HG03378 (cell line): ENCODE data around the gene PDE4A.
A peak's percentile ranks its signal among the peaks of the same experiment; 100 is the strongest.
"Not testable (repeated sequence)": the region's sequence is repeated elsewhere in the genome, so short reads cannot be mapped to it uniquely, and the experiment has no call there.

ENCODE experiments used
- ATAC-seq: cut with Tn5 transposase; IDR thresholded peaks from one replicate; pipeline ENCODE4 v1.9.1; 2021; ENCODE audit warnings: mild to moderate bottlenecking, moderate library complexity; ENCODE audit not compliant: unreplicated experiment

PDE4A gene

GRCh38 chr19:10420444-10421239, at the start of gene PDE4A:
Gene PDE4A (plus strand): TSS chr19:10420538. CDS start chr19:10420765, 227 bp downstream.
- no peak for ATAC-seq

DNA sequence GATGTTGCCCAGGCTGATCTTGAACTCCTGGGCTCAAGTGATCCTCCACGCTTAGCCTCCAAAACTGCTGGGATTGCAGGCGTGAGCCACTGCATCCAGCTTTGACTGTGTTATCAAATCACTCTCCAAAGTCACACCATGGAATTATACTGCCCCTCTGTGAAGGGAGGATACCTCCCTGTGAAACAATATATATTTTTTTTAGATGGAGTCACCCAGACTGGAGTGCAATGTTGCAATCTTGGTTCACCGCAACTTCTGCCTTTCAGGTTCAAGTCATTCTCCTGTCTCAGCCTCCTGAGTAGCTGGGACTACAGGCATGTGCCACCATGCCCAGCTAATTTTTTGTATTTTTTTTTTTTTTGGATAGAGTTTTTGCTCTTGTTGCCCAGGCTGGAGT, 47.6 kb upstream of the PDE4A start:
- no peak for ATAC-seq

DNA sequence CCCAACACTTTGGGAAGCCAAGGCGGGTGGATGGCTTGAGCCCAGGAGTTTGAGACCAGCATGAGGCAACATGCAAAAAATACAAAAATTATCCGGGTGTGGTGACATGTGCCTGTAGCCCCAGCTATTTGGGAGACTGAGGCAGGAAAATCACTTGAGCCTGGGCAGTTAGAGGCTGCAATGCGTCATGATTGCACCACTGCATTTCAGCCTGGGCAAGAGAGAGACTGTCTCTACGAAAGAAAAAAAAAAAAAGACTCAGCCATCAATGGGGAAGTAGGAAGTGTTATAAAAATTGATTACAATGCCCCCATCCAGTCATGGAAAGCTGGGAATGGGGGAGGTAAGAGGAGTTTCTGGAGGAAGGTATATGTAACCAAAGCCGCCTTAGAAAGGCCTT, 45.4 kb upstream of the PDE4A start:
- ATAC-seq, result no peak

GRCh38 chr19:10377140-10377640, 43.1 kb upstream of the PDE4A start:
- not testable (repeated sequence) for ATAC-seq

GRCh38 chr19:10378124-10378523, 42.2 kb upstream of the PDE4A start:
- no peak for ATAC-seq

- no peak for ATAC-seq
Observed at GRCh38 chr19:10379880-10380312, 40.4 kb upstream of the PDE4A start.

- ATAC-seq, result peak; percentile 80
Observed at GRCh38 chr19:10380313-10381102, 39.8 kb upstream of the PDE4A start, which contains the start of gene TYK2. Gene TYK2 (minus strand): TSS chr19:10380572. CDS start chr19:10378406, 2,166 bp downstream.

GRCh38 chr19:10383223-10383499, 37.2 kb upstream of the PDE4A start:
- not testable (repeated sequence) for ATAC-seq

DNA sequence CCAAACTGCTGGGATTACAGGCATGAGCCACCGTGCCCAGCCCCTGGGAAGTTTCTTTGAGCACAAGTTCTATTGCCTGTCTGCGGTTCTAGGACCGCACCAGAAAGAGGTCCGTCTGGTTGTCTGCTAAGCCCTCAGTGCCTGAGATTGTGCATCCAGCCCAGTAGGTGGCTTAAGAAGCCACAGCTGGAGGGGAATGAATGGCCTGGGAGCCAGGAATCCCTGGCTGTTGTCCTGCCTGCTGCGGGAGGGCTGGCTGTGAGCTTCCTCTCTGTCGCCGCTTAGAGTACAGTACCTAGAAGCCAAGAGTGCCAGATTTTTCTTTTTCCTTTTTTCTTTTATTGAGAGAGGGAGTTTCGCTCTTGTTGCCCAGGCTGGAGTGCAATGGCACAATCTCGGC, 35.8 kb upstream of the PDE4A start:
- ATAC-seq, result no peak

- no peak for ATAC-seq
Observed at GRCh38 chr19:10388957-10389356, 31.4 kb upstream of the PDE4A start.

DNA sequence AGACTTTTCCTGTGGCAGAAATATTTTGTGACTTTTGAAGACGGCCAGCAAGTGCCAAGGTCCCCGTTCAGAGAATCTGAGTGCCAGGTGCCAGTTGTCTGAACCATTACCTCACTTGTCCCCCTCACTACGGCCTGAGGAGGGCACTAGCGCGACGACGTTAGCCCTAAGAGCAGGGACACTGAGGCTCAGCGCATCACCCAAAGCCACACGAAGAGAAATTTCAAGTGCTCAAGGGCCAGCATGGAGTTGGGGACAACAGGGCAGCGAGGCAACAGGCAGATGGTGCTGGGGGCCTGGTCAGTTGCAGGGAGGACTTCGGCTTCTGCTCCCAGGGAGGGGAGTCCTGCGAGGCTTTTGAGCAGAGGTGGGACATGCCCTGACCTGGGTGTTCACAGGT, 30.5 kb upstream of the PDE4A start:
- ATAC-seq, result no peak

DNA sequence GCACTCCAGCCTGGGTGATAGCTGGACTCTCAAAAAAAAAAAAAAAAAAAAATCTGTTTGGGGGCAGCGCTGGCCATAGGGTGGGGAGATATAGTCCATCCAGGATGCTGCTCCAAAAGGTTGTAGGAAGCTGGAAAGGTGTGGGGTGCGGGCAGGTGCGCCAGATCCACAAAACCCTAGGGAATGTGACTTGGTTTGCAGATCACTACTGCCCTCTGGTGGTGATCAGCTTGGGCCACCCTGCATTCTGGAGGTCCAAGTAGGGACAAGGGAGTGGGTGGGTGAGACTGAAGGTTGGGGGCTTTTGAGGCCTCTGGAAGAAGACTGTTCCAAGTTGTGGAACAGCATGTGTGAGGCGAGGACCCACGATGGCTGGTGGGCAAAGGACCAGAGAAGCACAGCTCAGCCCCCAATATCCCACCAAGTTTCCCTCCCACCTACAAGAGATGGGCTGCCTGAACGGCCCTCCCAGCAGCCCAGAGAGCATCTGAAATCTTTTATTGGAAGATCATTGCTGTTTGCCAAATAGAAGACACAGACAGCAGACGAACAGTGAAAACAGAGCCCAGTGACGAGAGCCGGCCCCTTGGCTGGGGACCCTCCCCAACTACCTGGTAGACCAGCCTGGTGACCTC, 29.6 kb upstream of the PDE4A start:
- ATAC-seq, result no peak

DNA sequence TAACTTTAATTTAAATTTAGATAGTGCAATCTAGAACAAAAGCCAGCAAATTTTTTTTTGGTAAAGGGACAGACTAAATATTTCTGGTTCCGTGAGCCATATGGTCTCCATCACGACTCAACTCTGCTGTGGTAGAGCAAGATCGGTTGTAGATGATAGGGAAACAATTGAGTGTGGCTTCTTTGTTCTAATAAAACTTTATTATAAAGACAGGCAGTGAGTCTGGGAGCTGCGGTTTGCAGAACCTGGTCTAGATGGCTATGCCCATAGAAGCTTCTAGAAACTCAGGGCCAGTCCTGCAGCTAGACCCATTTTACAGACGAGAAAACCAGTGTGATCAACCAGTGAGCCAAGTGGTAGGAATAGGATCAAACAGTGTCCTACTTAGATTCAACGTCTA, 28.2 kb upstream of the PDE4A start:
- no peak for ATAC-seq

- ATAC-seq, result no peak
Observed at GRCh38 chr19:10393137-10393536, 27.2 kb upstream of the PDE4A start.

DNA sequence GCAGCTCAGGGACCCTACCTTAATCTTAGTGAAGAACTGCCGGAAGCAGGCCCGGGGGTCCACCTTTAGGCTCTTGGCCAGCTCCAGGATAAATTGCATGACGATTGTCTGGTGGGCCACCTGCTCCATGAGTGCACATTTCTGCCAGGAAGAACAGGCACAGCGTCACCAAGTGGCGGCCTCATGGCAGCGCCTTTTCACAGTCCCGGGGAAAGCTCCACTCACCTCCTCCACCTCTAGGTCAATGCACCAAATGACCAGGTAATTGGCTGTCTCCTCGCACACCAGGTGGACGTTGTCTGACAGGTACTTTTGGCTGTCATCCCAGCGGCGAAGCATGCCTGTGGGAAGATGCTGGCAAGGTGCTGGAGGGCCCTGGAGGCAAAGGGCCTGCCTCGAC, 25.3 kb upstream of the PDE4A start:
- ATAC-seq, result no peak

- no peak for ATAC-seq
Observed at GRCh38 chr19:10395436-10395835, 24.9 kb upstream of the PDE4A start.

DNA sequence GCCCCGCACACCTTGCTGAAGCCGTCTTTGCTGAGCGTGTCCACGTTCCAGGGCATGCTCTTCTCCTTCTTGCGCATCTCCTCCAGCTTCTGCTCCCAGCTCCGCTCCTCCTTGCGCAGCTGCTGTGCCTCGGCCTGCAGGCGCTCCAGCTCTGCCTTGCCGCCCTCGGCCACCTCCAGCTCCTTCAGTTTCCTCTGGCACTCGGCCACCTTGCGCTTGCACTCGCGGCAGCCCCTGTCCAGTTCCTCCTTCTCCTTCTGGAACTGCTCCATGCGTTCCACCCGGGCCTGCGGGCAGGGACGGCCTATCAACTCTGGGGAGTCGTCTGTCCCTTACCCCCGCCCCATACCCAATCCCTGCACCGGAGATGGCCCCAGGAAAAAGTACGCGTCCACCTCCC, 24.4 kb upstream of the PDE4A start:
- no peak for ATAC-seq

DNA sequence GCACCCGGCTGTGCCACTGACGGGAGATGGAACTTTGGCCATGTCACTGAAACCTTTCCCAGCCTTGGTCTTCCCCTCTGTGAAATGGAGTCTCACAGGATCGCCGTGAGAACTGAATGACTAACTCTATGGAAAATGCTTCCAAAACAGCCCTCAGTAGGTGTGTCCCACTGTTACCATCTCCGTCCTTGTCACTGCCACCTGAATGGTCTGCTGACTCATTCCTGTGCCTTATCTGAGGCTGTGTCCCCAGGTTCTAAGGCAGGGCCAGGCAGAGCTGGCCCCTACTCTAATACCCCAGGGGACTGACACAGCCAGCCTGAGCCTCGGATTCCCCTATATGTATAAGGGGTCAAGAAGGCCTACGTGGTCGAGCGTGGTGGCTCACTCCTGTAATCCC, 21.5 kb upstream of the PDE4A start:
- no peak for ATAC-seq

DNA sequence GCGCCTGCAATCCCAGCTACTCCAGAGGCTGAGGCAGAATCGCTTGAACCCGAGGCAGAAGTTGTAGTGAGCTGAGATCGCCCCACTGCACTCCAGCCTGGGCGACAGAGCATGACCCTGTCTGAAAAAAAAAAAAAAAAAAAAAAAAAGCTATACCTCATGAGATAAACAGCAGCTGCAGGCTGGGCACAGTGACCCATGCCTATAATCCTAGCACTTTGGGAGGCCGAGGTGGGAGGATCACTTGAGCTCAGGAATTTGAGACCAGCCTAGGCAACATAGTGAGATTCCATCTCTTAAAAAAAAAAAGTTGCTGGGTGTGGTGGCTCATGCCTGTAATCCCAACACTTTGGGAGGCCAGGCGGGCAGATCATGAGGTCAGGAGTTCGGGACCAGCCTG, 21.0 kb upstream of the PDE4A start:
- ATAC-seq, result not testable (repeated sequence)

- no peak for ATAC-seq
Observed at GRCh38 chr19:10399878-10400277, 20.5 kb upstream of the PDE4A start.

DNA sequence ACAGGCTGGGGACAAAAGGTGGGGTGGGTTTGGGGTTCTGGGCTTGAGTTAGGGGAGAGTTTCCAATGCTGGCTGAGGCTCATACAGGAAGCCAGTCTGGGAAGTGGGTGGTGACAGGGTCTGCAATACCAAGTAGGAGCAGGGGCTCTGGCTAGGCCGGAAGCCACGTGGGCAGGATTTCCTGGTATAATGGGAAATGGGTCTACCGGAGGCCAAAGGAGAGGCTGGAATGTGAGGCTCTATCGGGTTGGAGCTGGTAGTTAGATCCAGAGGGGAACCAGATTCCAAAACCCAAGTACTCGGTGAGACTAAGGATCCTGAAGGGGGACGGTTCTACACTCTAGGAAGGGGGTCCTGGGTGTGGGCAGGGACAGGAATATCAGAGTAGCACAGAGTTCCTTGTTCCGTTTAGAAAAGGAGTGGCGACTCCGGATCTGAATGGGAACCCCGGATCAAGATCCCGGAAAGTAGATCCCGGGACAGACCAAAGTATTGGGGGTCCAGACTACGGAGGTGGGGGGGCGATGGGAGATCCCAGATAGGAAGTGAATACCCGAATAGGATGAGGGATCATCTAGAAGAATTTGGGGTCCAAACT, 17.8 kb upstream of the PDE4A start:
- ATAC-seq, result no peak
